SK-N-SH treated with all-trans-retinoic acid at 6 μM for 48 hours (cell line): ENCODE results near the gene PEX19.
A peak's percentile ranks its signal among the peaks of the same experiment; 100 is the strongest.

Source experiments
- ATAC-seq: fragments of 200-7000 bp; cut with Tn5 transposase; 3 replicates; pipeline ENCODE4 v1.9.1; 2020; ENCODE audit warnings: mild to moderate bottlenecking, moderate library complexity
- ARNTL ChIP-seq: fragments of 450-650 bp; formaldehyde crosslinking; IDR thresholded peaks from 2 replicates; pipeline ENCODE4 v1.5.0; 2020; ENCODE audit warnings: low read depth, mild to moderate bottlenecking, moderate library complexity, borderline replicate concordance
- BACH2 ChIP-seq: fragments of 250-450 bp; sonication (Bioruptor Pico); IDR thresholded peaks from 2 replicates; pipeline ENCODE4 v1.9.0; 2021; ENCODE audit warnings: mild to moderate bottlenecking, borderline replicate concordance
- ESRRG ChIP-seq: fragments of 250-450 bp; sonication (Bioruptor Pico); IDR thresholded peaks from 2 replicates; pipeline ENCODE4 v1.6.1; 2021; ENCODE audit warnings: mild to moderate bottlenecking
- GLIS3 ChIP-seq: fragments of 250-450 bp; sonication (Bioruptor Pico); IDR thresholded peaks from 2 replicates; pipeline ENCODE4 v1.5.0; 2020; ENCODE audit warnings: mild to moderate bottlenecking, moderate library complexity
- ISL1 ChIP-seq: fragments of 250-450 bp; sonication (Bioruptor Pico); IDR thresholded peaks from 2 replicates; pipeline ENCODE4 v2.1.2; 2022; ENCODE audit warnings: mild to moderate bottlenecking, moderate library complexity
- OSR1 ChIP-seq: fragments of 250-450 bp; sonication (Bioruptor Pico); IDR thresholded peaks from 2 replicates; pipeline ENCODE4 v1.8.0; 2022; ENCODE audit warnings: moderate library complexity, mild to moderate bottlenecking, inconsistent platforms
- PPARA ChIP-seq: fragments of 250-450 bp; sonication (Bioruptor Pico); IDR thresholded peaks from 2 replicates; pipeline ENCODE4 v1.5.0; 2020; ENCODE audit warnings: mild to moderate bottlenecking, borderline replicate concordance
- RARB ChIP-seq: fragments of 250-450 bp; sonication (Bioruptor Pico); IDR thresholded peaks from 2 replicates; pipeline ENCODE4 v1.8.0; 2021; ENCODE audit warnings: mild to moderate bottlenecking, moderate library complexity
- SNAI2 ChIP-seq: fragments of 250-450 bp; sonication (Bioruptor Pico); IDR thresholded peaks from 2 replicates; pipeline ENCODE4 v1.5.0; 2020; ENCODE audit warnings: mild to moderate bottlenecking, moderate library complexity
- TOX ChIP-seq: fragments of 250-450 bp; sonication (Bioruptor Pico); IDR thresholded peaks from 2 replicates; pipeline ENCODE4 v1.8.0; 2021; ENCODE audit warnings: mild to moderate bottlenecking, moderate library complexity, borderline replicate concordance
- TSHZ2 ChIP-seq: fragments of 250-450 bp; sonication (Bioruptor Pico); IDR thresholded peaks from 2 replicates; pipeline ENCODE4 v1.5.0; 2020; ENCODE audit warnings: mild to moderate bottlenecking, moderate library complexity
- ZFP3 ChIP-seq: fragments of 250-450 bp; sonication (Bioruptor Pico); IDR thresholded peaks from 2 replicates; pipeline ENCODE4 v1.5.0; 2020; ENCODE audit warnings: mild to moderate bottlenecking, moderate library complexity
- ZFP30 ChIP-seq: fragments of 450-650 bp; formaldehyde crosslinking; IDR thresholded peaks from 2 replicates; pipeline ENCODE4 v1.5.0; 2022; ENCODE audit warnings: mild to moderate bottlenecking, moderate library complexity
- ZNF565 ChIP-seq: fragments of 450-650 bp; formaldehyde crosslinking; conservative IDR thresholded peaks from 2 replicates; pipeline ENCODE4 v1.5.0; 2020; ENCODE audit warnings: low read depth, mild to moderate bottlenecking, moderate library complexity
- ZNF70 ChIP-seq: fragments of 450-650 bp; formaldehyde crosslinking; IDR thresholded peaks from 2 replicates; pipeline ENCODE4 v1.5.0; 2020; ENCODE audit warnings: mild to moderate bottlenecking, moderate library complexity
- ZNF8 ChIP-seq: fragments of 450-650 bp; formaldehyde crosslinking; IDR thresholded peaks from 2 replicates; pipeline ENCODE4 v1.5.0; 2020; ENCODE audit warnings: mild to moderate bottlenecking, moderate library complexity
- TF ChIP-seq, protein P1 (sequence below): fragments of 250-450 bp; sonication (Bioruptor Pico); IDR thresholded peaks from 2 replicates; pipeline ENCODE4 v1.8.0; 2020; ENCODE audit warnings: mild to moderate bottlenecking, moderate library complexity, borderline replicate concordance
- TF ChIP-seq, protein P2 (sequence below): fragments of 250-450 bp; sonication (Bioruptor Pico); IDR thresholded peaks from 2 replicates; pipeline ENCODE4 v1.8.0; 2021; ENCODE audit warnings: low read depth, mild to moderate bottlenecking, moderate library complexity, borderline replicate concordance
- TF ChIP-seq, protein P3 (sequence below): fragments of 250-450 bp; sonication (Bioruptor Pico); IDR thresholded peaks from 2 replicates; pipeline ENCODE4 v1.5.1; 2020; ENCODE audit warnings: low read depth, mild to moderate bottlenecking, moderate library complexity

The PEX19 gene

GRCh38 chr1:160267284-160267991 is 17.5 kb downstream of the PEX19 start:
- TF ChIP-seq, protein P1, sequence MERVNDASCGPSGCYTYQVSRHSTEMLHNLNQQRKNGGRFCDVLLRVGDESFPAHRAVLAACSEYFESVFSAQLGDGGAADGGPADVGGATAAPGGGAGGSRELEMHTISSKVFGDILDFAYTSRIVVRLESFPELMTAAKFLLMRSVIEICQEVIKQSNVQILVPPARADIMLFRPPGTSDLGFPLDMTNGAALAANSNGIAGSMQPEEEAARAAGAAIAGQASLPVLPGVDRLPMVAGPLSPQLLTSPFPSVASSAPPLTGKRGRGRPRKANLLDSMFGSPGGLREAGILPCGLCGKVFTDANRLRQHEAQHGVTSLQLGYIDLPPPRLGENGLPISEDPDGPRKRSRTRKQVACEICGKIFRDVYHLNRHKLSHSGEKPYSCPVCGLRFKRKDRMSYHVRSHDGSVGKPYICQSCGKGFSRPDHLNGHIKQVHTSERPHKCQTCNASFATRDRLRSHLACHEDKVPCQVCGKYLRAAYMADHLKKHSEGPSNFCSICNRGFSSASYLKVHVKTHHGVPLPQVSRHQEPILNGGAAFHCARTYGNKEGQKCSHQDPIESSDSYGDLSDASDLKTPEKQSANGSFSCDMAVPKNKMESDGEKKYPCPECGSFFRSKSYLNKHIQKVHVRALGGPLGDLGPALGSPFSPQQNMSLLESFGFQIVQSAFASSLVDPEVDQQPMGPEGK = no peak
- TF ChIP-seq, protein P2, sequence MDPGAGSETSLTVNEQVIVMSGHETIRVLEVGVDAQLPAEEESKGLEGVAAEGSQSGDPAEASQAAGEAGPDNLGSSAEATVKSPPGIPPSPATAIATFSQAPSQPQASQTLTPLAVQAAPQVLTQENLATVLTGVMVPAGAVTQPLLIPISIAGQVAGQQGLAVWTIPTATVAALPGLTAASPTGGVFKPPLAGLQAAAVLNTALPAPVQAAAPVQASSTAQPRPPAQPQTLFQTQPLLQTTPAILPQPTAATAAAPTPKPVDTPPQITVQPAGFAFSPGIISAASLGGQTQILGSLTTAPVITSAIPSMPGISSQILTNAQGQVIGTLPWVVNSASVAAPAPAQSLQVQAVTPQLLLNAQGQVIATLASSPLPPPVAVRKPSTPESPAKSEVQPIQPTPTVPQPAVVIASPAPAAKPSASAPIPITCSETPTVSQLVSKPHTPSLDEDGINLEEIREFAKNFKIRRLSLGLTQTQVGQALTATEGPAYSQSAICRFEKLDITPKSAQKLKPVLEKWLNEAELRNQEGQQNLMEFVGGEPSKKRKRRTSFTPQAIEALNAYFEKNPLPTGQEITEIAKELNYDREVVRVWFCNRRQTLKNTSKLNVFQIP = no peak
- TF ChIP-seq SNAI2 (CRISPR knock-in tag) (no peak), TOX (CRISPR knock-in tag) (no peak), ZFP30 (CRISPR knock-in tag) (no peak), ISL1 (CRISPR knock-in tag) (no peak), TSHZ2 (CRISPR knock-in tag) (no peak), ZNF565 (CRISPR knock-in tag) (no peak), BACH2 (CRISPR knock-in tag) (no peak), RARB (CRISPR knock-in tag) (no peak), OSR1 (CRISPR knock-in tag) (no peak), ARNTL (CRISPR knock-in tag) (no peak), ZNF70 (CRISPR knock-in tag) (no peak), ESRRG (CRISPR knock-in tag) (no peak), ZNF8 (CRISPR knock-in tag) (no peak)
- TF ChIP-seq, protein P3, sequence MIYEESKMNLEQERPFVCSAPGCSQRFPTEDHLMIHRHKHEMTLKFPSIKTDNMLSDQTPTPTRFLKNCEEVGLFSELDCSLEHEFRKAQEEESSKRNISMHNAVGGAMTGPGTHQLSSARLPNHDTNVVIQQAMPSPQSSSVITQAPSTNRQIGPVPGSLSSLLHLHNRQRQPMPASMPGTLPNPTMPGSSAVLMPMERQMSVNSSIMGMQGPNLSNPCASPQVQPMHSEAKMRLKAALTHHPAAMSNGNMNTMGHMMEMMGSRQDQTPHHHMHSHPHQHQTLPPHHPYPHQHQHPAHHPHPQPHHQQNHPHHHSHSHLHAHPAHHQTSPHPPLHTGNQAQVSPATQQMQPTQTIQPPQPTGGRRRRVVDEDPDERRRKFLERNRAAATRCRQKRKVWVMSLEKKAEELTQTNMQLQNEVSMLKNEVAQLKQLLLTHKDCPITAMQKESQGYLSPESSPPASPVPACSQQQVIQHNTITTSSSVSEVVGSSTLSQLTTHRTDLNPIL = no peak
- ATAC-seq = no peak

GRCh38 chr1:160264795-160265307 is 20.1 kb downstream of the PEX19 start:
- no peak for ATAC-seq
- TF ChIP-seq ZFP3 (no peak), OSR1 (CRISPR knock-in tag) (no peak), RARB (CRISPR knock-in tag) (no peak), ARNTL (CRISPR knock-in tag) (no peak), ZNF70 (CRISPR knock-in tag) (no peak), PPARA (CRISPR knock-in tag) (no peak)
- TF ChIP-seq, protein P2 = no peak

GRCh38 chr1:160261893-160262794 is 22.8 kb downstream of the PEX19 start, which contains the start of gene DCAF8:
Gene DCAF8, minus strand, starts transcription at chr1:160262549. Its CDS starts 18,541 bp downstream, at chr1:160244008.
- TF ChIP-seq ZNF565 (CRISPR knock-in tag) (no peak), GLIS3 (CRISPR knock-in tag) (no peak), ARNTL (CRISPR knock-in tag) (no peak)
- TF ChIP-seq, protein P2 = no peak
- ATAC-seq = peak; percentile 94
